Sigmoid colon (tissue), 4 donors: ENCODE measurements around the gene CHD5.
"Not testable (repeated sequence)": the region's sequence is repeated elsewhere in the genome, so short reads cannot be mapped to it uniquely, and the experiment has no call there.

Experiments used
- CTCF ChIP-seq, 4 experiments: fragments of 450-650 bp in 3 of 4; fragments of 200-600 bp in 1 of 4; IDR thresholded peaks; one replicate each; pipeline ENCODE4 v1.5.1; 2016 to 2019; ENCODE audit warnings: antibody characterized with exemption in 4 of 4, mild to moderate bottlenecking in 3 of 4, moderate library complexity in 2 of 4
- EP300 ChIP-seq, 4 donors: sonication (generic); formaldehyde crosslinking; IDR thresholded peaks; one replicate each; pipeline ENCODE4 v1.6.1; 2017; ENCODE audit warnings: antibody characterized with exemption in 4 of 4
- POLR2A ChIP-seq, 2 donors: fragments of 450-650 bp; IDR thresholded peaks; one replicate each; pipeline ENCODE4 v1.6.1; 2016; ENCODE audit warnings: antibody characterized with exemption in 2 of 2, mild to moderate bottlenecking in 2 of 2, moderate library complexity in 2 of 2
- POLR2AphosphoS5 ChIP-seq, 4 donors: sonication (generic); formaldehyde crosslinking; IDR thresholded peaks; one replicate each; pipeline ENCODE4 v1.6.1; 2017; ENCODE audit warnings: antibody characterized with exemption in 4 of 4

GRCh38 chr1:6219641-6220040 is 39.5 kb upstream of the CHD5 start:
- TF ChIP-seq CTCF, POLR2A, POLR2AphosphoS5, EP300 (IDR thresholded peaks at IDR 0.05): not testable (repeated sequence)
